ENCODE measurements around the gene THEMIS2.

Gene THEMIS2

DNA sequence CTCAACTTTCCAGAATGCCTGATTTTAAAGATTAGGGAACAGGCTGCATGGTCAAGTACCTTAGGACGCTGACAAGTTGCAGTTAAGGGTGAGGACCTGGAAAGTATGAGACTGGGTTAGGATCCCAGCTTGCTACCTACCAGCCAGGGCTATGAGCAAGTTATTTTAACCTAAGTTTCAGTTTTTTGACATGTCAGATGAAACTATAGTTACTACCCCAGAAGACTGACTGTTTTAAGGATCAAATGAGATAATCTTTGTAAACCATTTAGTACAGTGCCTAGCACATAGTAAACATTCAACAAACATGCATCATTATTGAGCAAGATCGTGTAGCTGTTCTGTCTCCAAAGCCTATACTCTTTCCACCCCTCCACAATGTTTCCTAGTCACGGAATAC, 14.4 kb downstream of the THEMIS2 start:
- no peak for DNase-seq

DNA sequence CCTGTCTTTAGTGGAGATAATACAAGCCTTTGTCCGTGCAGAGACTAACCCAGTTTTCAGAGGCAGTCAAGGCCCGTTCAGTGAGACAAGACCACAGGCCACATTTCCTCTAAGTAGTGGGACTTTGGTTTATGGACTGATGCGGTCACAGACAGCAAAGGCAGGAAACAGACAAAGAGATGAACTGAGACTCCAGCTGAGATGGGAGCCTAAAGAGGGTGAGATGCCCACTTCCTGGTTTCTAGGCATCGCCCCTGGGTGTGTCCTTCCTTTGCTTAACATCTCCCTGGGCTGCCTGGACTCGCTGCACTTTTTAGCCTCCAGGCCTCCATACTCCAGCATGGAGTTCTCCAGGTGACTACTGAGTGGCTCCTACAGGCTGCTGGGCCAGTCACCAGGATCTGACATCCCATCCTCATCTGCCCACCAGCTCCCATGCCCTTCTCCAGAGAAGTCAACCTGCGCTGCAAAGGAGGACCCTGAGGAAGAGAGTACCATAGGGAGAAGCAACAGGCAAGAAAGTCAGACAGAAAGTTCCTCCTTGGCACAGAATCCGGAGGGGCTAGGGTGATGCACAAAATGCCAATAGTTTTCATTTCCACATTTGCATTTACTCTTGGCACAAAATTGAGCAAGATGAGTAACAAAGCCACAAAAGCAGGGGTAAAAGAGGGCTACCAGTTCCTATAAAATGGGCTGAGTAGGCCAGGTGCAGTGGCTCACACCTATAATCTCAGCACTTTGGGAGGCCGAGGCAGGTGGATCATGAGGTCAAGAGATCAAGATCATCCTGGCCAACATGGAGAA, 15.1 kb downstream of the THEMIS2 start:
- DNase-seq = no peak

DNA sequence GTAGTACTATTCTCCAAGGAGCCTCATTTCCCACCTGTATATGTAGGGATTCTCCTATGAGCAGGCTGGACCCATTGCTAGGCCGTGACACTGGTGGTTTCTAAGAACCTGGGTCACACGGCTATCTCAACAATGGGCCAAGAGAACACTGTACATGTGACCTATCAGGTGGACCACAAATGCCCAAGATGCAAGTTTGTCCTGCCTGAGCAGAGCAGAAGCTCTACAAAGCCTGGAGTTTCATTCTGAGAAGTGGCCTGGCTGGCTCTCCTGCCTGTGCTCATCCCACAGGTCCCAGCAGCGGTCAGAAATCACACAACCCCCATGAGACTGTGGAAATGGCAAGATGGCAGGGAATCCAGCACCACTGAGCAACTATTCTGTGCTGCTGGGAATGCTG, 17.2 kb downstream of the THEMIS2 start:
- DNase-seq = no peak

DNA sequence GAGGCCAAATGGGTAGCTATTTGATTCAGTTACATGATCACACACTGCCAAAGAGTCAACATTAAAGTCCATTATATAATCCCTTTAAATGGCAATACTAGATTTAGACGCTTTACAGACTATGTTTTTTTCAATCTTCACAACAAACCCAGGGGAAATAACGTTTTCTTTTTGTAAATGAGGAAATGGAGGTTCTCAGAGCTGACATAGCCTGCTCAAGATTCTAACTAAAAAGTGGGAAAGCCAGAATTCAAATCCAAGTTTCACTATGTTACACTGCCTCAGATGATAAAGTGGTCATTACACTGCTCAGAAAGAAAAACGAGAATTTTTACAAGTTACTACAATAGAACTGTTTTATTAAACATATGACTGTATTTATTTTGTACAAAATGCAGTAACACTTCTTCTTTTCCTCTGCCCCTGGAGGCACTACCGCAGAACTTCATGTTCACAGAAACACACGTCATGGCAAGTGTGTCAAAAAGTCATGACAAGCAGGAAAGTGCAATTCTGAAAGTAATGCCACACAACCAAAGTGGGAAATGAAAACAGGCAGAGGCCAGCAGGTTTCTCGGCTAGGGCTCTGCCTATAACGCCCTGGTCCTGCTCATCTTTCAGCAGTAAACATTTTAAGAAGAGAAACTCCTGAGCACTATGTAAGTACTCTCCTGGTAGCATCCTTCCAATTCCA, 19.0 kb downstream of the THEMIS2 start:
- no peak for DNase-seq

DNA sequence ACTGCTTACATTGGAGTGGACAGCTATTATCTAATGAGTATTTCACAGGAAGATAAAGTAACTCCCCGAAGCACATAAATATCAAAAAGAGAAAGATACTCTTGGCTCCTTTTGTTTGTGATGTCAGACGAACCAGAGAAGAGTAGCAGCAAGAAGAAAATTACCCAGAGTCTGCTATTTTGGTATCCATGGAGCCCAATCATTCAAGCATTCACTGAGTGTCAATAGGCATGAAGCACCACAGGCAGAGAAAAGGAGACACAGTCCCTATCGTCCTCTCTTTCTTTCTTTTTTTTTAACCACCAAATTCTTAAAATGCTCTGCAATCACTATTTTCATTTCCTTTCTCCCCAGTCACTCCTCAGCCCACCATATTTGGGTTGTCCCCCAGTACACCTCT, 22.2 kb downstream of the THEMIS2 start:
- DNase-seq = no peak

DNA sequence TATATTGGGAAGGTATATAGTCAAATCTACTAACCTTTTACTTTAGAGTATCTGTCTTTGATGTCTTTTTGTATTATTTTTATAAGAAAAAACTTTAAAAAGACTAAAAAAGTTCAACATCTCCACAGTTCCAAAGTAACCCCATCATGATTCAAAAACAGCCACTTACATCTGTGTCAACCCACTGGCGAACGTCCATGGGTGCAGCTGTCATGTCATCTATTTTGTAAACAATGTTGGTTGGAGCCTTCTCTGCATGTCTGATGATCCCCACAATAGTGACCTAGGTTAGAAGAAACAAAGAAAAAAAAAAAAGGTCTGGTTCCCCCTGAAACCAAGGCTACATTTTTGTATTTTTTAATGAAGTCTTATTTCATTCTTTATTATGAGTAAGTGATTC, 34.4 kb downstream of the THEMIS2 start:
- DNase-seq = no peak

DNA sequence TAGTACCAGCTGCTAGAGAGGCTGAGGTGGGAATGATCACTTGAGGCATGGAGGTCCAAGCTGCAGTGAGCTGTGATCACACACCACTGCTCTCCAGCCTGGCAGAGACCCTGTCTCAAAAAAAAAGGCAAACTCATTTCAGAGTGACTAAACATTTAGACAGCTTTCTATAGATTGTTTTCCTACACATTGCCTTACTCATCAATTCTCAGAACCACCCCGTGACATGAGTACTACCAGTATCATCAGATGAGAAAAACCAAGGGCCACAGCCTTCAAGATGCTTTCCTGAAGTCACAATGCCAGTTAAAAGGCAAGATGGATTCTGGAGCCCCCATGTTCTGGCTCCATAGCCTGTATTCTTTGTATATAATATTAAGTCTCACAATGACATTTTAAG, 40.1 kb downstream of the THEMIS2 start:
- no peak for DNase-seq

DNA sequence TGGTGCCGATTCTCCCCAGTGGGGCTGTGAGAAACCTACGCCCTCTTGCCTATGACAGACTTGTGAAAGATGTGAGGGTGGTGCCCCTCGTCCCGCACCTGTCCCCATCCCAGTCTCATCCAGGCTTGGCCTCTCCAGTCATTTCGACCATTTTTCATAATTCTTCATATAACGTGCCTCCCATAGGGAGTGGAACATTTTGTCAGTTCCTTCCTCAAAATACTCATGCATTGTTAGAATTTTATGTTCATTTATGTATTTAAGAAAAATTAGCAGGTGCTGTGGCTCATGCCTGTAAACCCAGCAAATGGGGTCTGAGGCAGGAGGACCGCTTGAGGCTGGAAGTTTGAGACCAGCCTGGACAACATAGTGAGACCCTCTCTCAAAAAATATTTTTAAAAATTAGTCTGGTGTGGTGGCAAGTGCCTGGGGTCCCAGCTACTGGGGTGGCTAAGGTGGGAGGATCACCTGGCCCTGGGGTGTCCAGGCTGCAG, 42.8 kb downstream of the THEMIS2 start:
- DNase-seq = no peak

DNA sequence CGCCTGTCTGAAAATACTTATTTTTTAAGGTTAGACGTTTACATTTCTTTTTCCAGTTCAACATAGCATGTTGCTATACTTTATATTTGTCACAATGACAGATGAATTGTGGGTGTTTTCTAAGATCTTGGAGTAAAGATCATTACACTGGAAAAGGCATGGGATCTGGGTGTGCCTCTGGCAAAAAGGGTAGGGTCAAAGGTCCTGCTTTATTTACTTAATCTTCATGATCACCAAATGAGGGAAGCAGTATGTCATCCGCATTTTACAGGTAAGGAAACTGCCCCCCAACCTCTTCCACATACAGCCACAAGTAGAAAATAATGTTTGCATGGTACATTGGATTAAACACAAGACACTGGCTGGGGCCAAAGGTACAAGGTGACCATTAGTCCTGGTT, 49.9 kb downstream of the THEMIS2 start:
- no peak for DNase-seq

DNA sequence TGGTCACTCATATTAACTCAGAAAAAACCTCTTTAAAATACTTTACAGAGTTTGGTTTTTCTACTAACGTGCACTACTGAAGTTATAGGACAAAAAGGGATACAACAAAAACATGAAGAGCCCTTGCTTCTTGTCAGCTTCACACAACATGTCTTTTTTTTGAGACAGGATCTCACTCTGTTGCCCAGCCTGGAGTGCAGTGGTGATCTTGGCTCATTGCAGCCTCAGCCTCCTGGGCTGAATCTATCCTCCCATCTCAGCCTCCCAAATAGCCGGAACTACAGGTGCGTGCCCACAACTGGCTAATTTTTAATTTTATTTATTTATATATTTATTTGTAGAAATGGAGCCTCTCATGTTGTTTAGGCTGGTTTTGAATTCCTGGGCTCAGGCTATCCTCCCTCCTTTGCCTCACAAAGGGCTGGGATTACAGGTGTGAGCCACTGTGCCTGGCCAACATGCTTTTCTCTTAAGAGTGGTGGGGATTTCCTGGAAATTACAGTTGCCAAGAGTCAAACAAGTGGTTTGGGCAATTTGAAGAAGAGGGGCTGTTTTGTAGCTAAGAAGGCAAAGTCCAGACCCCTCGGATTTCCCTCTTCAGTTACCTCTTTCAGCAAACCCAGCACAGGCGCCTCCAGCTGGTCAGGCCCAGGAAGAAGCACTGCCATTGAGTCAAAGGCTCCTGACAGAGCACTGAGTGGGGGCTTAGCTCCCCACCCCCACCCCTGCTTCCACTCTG, 56.0 kb downstream of the THEMIS2 start:
- DNase-seq = no peak

DNA sequence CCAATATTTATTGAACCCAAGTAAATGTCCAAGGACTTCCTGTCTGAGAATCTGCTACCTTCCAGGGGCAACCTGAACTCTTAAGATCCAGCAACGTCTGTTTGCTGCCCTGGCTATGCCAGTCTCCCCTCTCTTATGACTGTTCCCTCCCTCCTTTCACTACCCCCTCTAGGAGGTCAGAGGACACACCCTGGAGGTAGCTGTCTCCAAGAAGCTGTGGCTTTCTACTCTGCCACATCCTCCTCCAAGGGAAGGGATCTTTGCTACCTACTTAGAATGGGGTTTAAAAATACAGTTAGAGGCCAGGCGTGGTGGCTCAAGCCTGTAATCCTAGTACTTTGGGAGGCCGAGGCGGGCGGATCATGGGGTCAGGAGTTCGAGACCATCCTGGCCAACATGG, 58.8 kb downstream of the THEMIS2 start:
- DNase-seq = no peak

DNA sequence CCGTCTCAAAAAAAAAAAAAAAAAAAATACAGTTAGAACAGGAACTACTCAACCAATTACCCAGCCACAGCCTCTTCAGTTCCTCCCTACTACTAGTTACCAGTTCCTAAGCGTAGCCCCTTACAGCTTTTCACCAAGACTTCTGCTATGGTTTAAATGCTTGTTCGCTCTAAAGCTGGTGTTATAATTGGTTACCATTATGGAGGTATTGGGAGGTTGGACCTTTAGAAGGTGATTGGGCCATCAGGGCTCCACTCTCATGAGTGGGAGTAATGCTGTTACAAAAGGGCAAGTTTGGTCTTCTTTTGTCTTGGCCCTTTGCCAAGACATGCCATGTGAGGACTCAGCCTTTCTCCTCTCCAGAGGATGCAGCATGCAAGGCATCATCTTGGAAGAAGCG, 59.4 kb downstream of the THEMIS2 start:
- no peak for DNase-seq

DNA sequence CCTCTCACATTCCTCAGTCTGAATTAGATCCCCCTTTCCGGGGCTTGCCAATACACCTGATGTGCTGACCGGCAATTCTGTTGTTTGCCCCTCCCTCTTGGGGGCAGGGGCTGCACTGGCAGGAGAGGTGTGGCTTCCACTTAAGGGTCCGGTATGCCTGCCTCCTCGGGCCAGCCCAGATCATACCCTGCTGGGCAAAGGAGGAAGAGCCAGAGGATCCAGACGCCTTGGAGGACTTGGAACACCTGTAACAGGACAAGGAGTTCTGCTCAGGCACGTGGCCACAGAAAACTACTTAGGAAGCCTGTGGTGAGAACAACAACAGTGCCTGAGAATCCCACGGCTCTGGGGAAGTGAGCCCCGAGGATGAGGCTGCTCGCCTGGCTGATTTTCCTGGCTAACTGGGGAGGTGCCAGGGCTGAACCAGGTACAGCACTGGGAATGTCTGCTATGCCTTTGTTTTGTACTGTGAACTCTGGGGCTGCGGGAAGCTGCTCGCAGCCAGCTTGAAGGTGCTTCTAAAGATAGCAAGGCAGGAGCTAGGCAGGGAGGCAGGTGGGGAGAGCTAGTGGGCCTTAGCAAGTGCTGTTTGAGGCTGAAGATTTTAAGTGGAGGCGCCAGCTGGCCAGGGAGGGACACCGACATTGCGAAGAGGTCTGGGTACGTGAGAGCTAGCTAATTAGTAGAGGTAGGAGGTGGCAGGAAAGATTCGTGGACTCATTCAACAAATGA, 62.6 kb downstream of the THEMIS2 start, which contains the start of gene SMPDL3B:
Gene SMPDL3B (plus strand): TSS at position 183 of the 732 bp plus-strand sequence. CDS start 184 bp downstream, at position 367.
- no peak for DNase-seq

DNA sequence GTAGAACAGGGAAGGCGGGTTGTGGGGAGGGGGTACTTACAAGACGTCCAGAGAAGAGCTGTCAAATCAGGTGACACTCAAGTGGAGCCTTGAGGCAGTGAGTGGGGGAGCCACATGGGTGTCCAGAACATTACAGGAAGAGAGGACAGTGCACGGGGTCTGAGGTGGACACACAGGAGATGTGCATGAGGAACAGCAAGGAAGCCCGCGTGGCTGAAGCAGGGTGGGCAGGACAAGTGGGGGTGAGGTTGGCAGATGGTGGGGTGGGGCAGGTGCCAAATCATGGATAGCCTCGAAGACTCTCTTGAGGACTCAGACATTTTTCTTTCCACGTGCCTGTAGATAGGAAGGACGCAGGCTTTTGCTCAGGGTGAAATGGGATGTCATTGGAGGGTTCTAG, 63.4 kb downstream of the THEMIS2 start:
- no peak for DNase-seq

All from SW 1271 (cell line).